Activated CD4-positive, alpha-beta T cell treated with anti-CD3 and anti-CD28 coated beads for 48 hours (primary cell): ENCODE measurements around the gene DNAH1.

Source experiments
- DNase-seq: peaks from one replicate; pipeline ENCODE4 v3.0.0-alpha.2; 2020

DNAH1 gene

GRCh38 chr3:52406791-52407510, 90.8 kb downstream of the DNAH1 start:
- DNase-seq, result no peak

GRCh38 chr3:52407779-52408178, 91.7 kb downstream of the DNAH1 start:
- no peak for DNase-seq

- no peak for DNase-seq
Measured at GRCh38 chr3:52408466-52408865, 92.3 kb downstream of the DNAH1 start.

DNA sequence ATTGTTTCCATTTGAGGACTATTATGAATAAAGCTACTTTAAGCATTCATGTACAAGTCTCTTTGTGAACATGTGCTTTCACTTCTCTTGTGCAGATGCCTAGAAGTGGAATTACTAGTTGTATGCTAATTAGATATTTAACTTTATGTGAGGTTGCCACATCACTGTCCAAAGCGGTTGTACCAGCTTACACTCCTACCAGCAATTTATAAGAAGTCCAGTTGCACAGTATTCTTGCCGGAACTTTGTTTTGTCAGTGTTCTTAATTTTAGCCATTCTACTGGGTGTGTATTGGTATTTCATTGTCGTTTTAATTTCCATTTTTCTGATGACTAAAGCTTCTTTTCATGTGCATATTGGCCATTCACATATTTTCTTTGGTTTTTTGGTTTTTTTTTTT, 99.7 kb downstream of the DNAH1 start:
- DNase-seq, result no peak

GRCh38 chr3:52420388-52420787, 104.3 kb downstream of the DNAH1 start:
- DNase-seq, result no peak

GRCh38 chr3:52422669-52423068, 106.5 kb downstream of the DNAH1 start:
- DNase-seq, result no peak

DNA sequence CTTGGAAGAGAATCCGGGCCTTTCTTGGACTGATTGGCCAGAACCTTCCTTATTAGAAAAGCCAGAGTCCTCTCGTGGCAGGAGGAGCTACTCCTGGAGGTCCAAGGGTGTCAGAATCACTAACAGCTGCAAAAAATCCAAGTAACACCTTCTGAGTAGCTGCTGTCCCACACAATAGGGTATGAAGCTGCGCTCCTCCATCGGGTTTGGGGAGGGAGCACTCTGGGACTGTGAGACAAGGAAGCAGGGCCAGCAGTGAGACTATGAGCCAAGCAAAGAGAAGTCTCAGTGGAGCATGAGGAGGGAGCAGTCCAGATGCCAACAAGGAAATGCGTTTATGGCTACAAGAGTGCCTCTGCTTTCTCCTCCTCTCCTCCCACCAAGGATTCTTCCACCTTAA, 107.1 kb downstream of the DNAH1 start:
- DNase-seq, result no peak

DNA sequence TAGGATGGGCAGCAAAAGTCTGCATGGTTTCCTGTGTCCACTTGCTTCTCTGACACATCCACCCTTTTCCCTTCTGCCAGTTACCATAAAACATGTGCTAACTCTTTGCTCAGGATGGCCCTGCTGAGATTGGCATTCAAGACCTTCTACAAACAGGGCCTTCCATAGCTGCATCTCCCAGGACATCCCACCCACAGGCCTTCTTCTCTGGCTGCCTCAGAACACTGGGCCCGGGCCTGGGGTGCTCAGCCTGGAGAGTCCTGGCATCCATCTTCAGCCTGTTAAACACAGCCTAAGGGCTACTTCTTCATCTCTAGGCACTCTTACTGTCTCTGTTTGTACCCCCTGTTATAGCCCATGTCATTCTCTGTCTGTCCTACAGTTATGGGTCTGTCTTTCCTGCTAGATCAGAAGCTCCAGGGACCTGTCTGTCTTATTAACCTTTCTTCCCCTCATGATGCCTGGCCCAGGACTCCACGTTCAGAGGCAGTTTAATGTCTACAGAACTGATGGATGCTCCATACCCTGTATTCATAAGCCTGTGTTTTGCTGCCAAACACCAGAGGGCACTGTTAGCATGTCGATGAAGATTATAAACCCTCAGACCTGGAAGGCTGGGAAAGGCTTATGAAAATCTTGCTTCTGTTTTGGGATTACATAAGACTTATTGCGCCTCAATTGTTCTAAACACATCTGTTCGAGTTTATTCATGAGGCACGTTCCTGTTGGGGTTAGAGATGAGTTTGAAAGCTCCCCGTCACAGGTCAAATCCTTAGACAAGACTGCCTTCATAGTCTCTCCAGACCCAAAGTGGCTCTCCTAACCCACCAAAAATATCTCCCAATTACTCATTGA, 112.3 kb downstream of the DNAH1 start:
- peak; percentile 36 for DNase-seq

DNA sequence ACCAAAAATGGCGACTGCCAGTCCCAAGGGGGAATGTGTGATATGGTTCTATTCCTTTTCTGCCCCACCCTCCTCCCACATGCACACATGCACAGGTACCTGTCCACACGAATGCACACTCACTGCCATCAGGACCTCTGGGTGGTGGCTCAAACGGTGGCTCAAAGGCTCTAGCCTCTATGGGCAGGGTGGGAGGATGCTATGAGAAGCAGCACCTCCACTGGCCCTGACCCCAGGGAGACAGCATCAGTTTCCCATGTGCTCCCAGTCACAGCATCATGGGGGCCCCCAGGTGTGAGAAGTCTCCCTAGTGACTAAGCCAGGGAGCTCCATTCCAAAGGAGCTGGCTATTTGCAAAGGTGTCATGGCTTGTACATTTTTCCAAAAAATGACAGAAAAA, 112.9 kb downstream of the DNAH1 start:
- no peak for DNase-seq

GRCh38 chr3:52429779-52430415, 113.8 kb downstream of the DNAH1 start:
- no peak for DNase-seq

DNA sequence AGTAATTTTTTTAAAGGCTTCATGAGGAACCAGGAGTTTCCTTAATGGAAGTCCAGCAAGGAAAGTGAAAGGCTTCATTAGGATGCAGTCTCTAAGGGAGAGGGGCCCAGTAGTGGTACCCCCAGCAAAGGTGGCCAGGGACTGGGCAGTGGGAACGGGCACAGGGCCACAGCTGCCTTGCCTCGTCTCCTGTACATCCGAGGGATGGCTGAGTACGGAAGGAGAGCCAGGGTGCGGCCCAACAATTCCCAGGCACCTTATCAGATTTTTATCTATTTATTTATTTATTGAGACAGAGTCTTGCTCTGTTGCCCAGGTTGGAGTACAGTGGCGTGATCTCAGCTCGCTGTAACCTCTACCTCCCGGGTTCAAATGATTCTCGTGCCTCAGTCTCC, 114.3 kb downstream of the DNAH1 start:
- DNase-seq, result no peak

GRCh38 chr3:52431459-52432223, 115.5 kb downstream of the DNAH1 start:
- DNase-seq, result no peak

DNA sequence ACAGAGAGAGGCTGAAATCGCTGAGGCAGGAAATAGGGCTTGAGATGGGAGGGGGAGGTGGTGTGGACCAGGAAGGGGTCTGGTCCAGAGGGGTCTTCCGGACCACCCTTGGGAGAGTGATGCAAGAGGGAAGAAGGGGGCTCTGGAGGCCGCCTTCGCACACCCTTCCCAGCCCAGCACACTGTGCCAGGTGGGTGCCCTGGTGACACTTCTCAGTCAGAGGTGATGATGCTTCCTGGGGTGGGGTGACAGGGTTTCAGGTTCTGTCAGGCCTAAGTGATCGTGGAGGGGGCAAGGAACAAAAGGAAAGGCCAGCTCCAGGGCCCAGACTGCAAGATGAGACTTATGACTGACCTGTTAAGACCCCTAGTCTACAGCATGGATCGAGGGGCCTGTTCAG, 116.1 kb downstream of the DNAH1 start:
- DNase-seq, result no peak

DNA sequence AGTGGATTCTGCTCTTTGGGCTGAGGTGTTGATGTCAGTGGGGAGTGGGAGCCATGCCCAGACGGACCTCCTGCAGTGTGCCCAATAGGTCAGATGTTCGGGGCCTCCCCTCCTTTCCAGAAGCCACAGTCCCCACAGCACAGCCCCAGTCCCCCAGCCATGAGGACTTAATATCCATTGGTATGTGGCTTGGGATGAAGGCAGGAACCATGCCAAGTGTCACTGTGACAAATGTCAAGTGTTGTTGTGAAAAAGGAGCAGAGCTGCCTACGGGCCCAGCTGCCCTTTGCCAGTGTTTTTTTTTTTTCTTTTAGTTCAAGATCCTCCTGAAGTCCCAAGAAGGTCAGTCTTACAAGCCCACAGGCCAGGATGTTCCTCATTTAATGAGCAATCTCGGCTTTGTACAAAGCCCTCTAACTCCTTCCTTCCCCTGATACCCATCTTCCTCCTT, 116.6 kb downstream of the DNAH1 start:
- no peak for DNase-seq

- DNase-seq, result no peak
Measured at GRCh38 chr3:52433328-52433995, 117.3 kb downstream of the DNAH1 start.

DNA sequence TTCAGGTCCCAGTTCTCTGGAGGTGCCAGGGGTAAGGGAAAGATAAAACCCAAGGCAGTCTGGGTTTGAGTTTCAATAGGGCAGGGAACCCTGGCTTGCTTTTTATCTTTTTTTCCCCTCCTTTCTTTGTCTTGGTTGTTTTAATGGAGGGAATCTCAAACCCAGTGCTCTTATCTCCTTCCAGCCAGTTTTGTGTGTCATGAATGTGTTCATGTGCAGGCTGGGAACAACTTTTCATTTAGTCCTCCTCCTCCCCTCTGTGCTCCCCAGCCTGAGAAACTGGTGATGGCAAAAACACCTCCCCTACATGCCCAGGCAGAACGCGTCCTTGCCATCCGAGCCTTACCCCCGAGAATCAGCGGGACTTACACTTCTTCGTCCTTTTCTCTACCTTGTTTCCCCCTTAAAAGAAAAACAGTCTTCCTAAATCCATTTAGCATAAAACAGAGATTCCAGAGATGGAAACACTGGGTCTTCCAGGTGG, 117.9 kb downstream of the DNAH1 start:
- DNase-seq, result no peak

DNA sequence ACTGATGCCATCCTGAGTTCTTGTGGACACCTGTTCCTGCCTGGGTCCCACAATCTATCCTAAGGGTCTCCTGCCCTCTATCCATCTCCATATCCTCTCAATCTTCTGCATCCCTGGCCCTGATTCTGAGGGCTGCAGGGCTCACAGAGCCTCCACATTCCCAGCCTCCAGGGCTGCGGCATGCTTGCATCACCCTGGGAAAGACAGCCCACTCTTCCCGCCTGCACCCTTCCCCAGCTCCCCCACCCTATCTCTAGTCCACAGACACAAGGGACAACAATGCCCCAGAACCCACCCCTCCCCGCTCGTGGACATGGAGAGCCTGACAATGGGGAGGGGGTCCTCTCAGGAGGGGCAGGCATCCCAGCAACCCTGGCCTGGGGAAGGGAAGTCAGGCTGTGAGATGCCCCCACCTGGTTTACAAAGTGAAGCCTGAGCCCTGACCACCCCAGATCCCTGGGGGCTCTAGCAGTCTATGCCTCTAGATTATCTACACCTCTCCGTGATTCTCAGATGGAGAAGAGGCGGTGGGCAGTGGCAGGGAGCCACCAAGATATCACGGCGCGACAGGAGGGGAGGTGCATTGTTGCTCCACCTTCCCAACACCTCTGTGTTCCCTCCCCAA, 118.5 kb downstream of the DNAH1 start:
- no peak for DNase-seq

DNA sequence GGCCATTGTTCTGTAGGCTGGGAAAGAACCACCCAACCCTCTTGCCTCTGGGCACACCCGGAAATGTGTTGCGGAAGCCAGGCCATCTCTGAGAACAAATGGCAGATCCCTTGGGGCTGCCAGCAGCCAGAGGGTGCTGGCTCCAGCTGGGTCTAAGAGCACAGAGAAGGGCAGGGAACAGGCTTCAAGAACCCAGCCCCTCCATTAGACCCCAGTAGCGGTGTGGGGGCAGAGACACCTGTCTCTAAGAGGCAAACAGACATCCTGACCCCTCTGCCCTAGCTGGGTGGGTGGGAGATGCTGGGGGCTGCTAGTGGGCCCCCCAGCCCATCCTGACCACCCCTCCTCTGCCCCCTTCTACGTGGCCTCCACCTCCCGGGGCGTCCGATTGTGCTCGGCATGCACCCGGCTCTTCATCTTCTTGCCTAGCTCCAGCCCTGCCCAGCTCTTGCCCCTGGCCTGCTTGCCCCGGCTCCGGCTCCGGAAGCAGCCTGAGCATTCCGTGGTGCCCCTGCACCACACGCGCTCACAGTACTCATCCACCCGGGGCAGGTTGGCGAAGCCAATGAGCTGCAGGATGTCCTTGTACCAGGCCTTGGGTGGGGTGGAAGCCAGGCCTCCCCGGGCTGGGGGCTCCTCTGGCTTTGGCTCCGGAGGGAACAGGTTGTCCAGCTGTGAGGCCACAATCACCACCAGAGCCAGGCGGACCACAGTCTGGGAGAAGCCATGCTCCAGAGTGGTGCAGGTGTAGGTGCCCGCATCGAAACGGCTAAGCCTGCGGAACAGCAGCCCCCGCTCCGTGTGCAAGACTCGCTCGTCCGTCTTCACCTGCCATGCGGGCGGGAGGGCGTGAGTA, 119.4 kb downstream of the DNAH1 start:
- no peak for DNase-seq

DNA sequence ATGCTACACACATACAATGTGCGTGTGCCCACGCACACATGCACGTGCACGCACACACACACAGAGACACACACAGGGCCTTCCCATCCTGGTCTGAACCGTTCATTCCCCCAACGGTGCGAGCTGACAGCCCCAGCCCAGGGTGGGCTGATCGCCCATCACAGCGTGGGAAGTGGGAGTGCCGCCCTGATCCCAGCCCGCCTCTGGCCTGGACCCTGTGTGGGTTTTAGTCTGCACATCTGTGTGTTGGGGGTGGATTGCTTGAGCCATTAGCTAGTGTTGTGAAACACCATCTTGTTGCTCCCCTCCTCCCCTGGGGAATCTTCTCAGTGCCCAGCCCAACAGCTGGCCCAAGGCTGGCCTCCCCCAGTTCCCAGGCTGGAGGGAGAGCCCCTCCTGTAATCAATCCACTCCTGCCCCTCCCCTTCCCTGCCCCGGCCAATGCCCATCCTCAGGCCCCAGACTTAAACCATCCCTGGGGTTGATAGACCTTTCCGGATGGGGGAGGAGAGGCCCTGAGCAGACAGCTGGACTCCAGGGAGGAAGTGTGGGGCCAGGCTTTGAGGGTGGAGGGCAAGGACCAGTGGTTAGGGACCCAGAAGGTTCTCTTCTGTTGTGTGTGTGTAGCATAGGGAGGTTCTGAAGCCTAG, 120.5 kb downstream of the DNAH1 start:
- DNase-seq, result no peak
